ENCODE data around the gene FGFBP1. TPM values are rescaled to one million over a fixed set of nuclear protein-coding genes. Genes with fewer than 3 reads are reported as not detected.

FGFBP1 gene
- total RNA-seq, 2 donors from 2014 or later: not detected

- Mint-ChIP-seq H3K27ac (no peak overlapping the region), H3K9me3 (peaks cover 5% of the 10 kb centered on the region), H3K36me3 (ENCODE audit: low read depth) (no peaks in the 10 kb centered on the region)
Measured at GRCh38 chr4:15912961-15913630, 25.4 kb downstream of the FGFBP1 start.

GRCh38 chr4:15912236-15912635 is 26.3 kb downstream of the FGFBP1 start:
- peaks cover 23% of the 10 kb centered on the region for H3K27me3 Mint-ChIP-seq
- peaks cover 5% of the 10 kb centered on the region for H3K9me3 Mint-ChIP-seq

More at GRCh38 chr4:15912961-15913630, 25.4 kb downstream of the FGFBP1 start:
- Mint-ChIP-seq H3K4me1 (no peaks in the 10 kb centered on the region), H3K4me3 (no peak overlapping the region), H3K27me3 (peaks cover 19% of the 10 kb centered on the region)
- no peak for ATAC-seq (replicated peaks)

GRCh38 chr4:15910155-15910940 is 28.2 kb downstream of the FGFBP1 start:
- Mint-ChIP-seq H3K9me3 (no peaks in the 10 kb centered on the region), H3K4me1 (no peaks in the 10 kb centered on the region), H3K36me3 (ENCODE audit: low read depth) (no peaks in the 10 kb centered on the region), H3K27me3 (peaks cover 17% of the 10 kb centered on the region), H3K27ac (no peak overlapping the region), H3K4me3 (no peak overlapping the region)
- ATAC-seq (replicated peaks): no peak

More at GRCh38 chr4:15912236-15912635, 26.3 kb downstream of the FGFBP1 start:
- Mint-ChIP-seq H3K4me3 (no peak overlapping the region), H3K36me3 (ENCODE audit: low read depth) (no peaks in the 10 kb centered on the region), H3K27ac (no peak overlapping the region), H3K4me1 (no peaks in the 10 kb centered on the region)
- ATAC-seq (replicated peaks): no peak

GRCh38 chr4:15907430-15907829 is 31.1 kb downstream of the FGFBP1 start:
- Mint-ChIP-seq H3K36me3 (ENCODE audit: low read depth) (no peaks in the 10 kb centered on the region), H3K9me3 (no peaks in the 10 kb centered on the region), H3K27ac (no peak overlapping the region), H3K4me1 (no peaks in the 10 kb centered on the region), H3K27me3 (peaks cover 35% of the 10 kb centered on the region), H3K4me3 (no peak overlapping the region)
- ATAC-seq (replicated peaks): no peak

- peak; percentile 40 for ATAC-seq (replicated peaks)
- Mint-ChIP-seq H3K4me1 (no peaks in the 10 kb centered on the region), H3K27me3 (peaks cover 32% of the 10 kb centered on the region), H3K4me3 (no peak overlapping the region), H3K9me3 (no peaks in the 10 kb centered on the region), H3K27ac (no peak overlapping the region), H3K36me3 (ENCODE audit: low read depth) (no peaks in the 10 kb centered on the region)
Measured at GRCh38 chr4:15906020-15906443, 32.5 kb downstream of the FGFBP1 start.

- peak; percentile 12 for ATAC-seq (replicated peaks)
- H3K36me3 Mint-ChIP-seq (ENCODE audit: low read depth): no peaks in the 10 kb centered on the region
- H3K4me1 Mint-ChIP-seq: no peaks in the 10 kb centered on the region
- H3K27me3 Mint-ChIP-seq: peaks cover 47% of the 10 kb centered on the region
- no peak overlapping the region for H3K27ac Mint-ChIP-seq
- no peaks in the 10 kb centered on the region for H3K9me3 Mint-ChIP-seq
- no peak overlapping the region for H3K4me3 Mint-ChIP-seq
Measured at GRCh38 chr4:15902746-15903145, 35.8 kb downstream of the FGFBP1 start.

- peaks cover 43% of the 10 kb centered on the region for H3K27me3 Mint-ChIP-seq
- no peak overlapping the region for H3K27ac Mint-ChIP-seq
- H3K4me1 Mint-ChIP-seq: no peaks in the 10 kb centered on the region
- no peaks in the 10 kb centered on the region for H3K36me3 Mint-ChIP-seq (ENCODE audit: low read depth)
- no peaks in the 10 kb centered on the region for H3K9me3 Mint-ChIP-seq
- no peak overlapping the region for H3K4me3 Mint-ChIP-seq
- ATAC-seq (replicated peaks): peak; percentile 59
Measured at GRCh38 chr4:15901998-15902397, 36.5 kb downstream of the FGFBP1 start.

GRCh38 chr4:15901007-15901406 is 37.5 kb downstream of the FGFBP1 start:
- H3K9me3 Mint-ChIP-seq: no peaks in the 10 kb centered on the region
- H3K27ac Mint-ChIP-seq: no peak overlapping the region
- H3K36me3 Mint-ChIP-seq (ENCODE audit: low read depth): no peaks in the 10 kb centered on the region
- H3K4me1 Mint-ChIP-seq: no peaks in the 10 kb centered on the region
- no peak for ATAC-seq (replicated peaks)
- no peak overlapping the region for H3K4me3 Mint-ChIP-seq
- peaks cover 46% of the 10 kb centered on the region for H3K27me3 Mint-ChIP-seq

- Mint-ChIP-seq H3K4me1 (no peaks in the 10 kb centered on the region), H3K27me3 (peaks cover 43% of the 10 kb centered on the region), H3K9me3 (no peaks in the 10 kb centered on the region), H3K36me3 (ENCODE audit: low read depth) (no peaks in the 10 kb centered on the region), H3K4me3 (no peak overlapping the region), H3K27ac (no peak overlapping the region)
- no peak for ATAC-seq (replicated peaks)
Measured at GRCh38 chr4:15899511-15899910, 39.0 kb downstream of the FGFBP1 start.

- Mint-ChIP-seq H3K36me3 (ENCODE audit: low read depth) (no peaks in the 10 kb centered on the region), H3K9me3 (no peaks in the 10 kb centered on the region), H3K4me3 (no peak overlapping the region), H3K4me1 (no peaks in the 10 kb centered on the region), H3K27me3 (peaks cover 41% of the 10 kb centered on the region), H3K27ac (no peak overlapping the region)
- ATAC-seq (replicated peaks): no peak
Measured at GRCh38 chr4:15898902-15899301, 39.6 kb downstream of the FGFBP1 start.

- H3K4me3 Mint-ChIP-seq: no peak overlapping the region
- H3K4me1 Mint-ChIP-seq: no peaks in the 10 kb centered on the region
- peaks cover 35% of the 10 kb centered on the region for H3K27me3 Mint-ChIP-seq
- ATAC-seq (replicated peaks): no peak
- no peaks in the 10 kb centered on the region for H3K36me3 Mint-ChIP-seq (ENCODE audit: low read depth)
- no peak overlapping the region for H3K27ac Mint-ChIP-seq
- no peaks in the 10 kb centered on the region for H3K9me3 Mint-ChIP-seq
Measured at GRCh38 chr4:15897577-15897976, 41.0 kb downstream of the FGFBP1 start.

GRCh38 chr4:15894921-15895916 is 43.3 kb downstream of the FGFBP1 start:
- Mint-ChIP-seq H3K4me1 (no peaks in the 10 kb centered on the region), H3K36me3 (ENCODE audit: low read depth) (no peaks in the 10 kb centered on the region), H3K27ac (no peak overlapping the region), H3K27me3 (peaks cover 40% of the 10 kb centered on the region), H3K9me3 (no peaks in the 10 kb centered on the region), H3K4me3 (no peak overlapping the region)
- no peak for ATAC-seq (replicated peaks)

GRCh38 chr4:15894393-15894792 is 44.1 kb downstream of the FGFBP1 start:
- no peak overlapping the region for H3K4me3 Mint-ChIP-seq
- H3K4me1 Mint-ChIP-seq: no peaks in the 10 kb centered on the region
- H3K27me3 Mint-ChIP-seq: peaks cover 38% of the 10 kb centered on the region
- H3K9me3 Mint-ChIP-seq: no peaks in the 10 kb centered on the region
- H3K36me3 Mint-ChIP-seq (ENCODE audit: low read depth): no peaks in the 10 kb centered on the region
- no peak for ATAC-seq (replicated peaks)
- no peak overlapping the region for H3K27ac Mint-ChIP-seq

GRCh38 chr4:15893962-15894361 is 44.6 kb downstream of the FGFBP1 start:
- Mint-ChIP-seq H3K4me3 (no peak overlapping the region), H3K27me3 (peaks cover 33% of the 10 kb centered on the region), H3K36me3 (ENCODE audit: low read depth) (no peaks in the 10 kb centered on the region), H3K9me3 (no peaks in the 10 kb centered on the region), H3K4me1 (no peaks in the 10 kb centered on the region), H3K27ac (no peak overlapping the region)
- ATAC-seq (replicated peaks): no peak
